ENCODE results near the gene PRSS3.
"Not testable (repeated sequence)": the region's sequence is repeated elsewhere in the genome, so short reads cannot be mapped to it uniquely, and the experiment has no call there.

Gene PRSS3

DNA sequence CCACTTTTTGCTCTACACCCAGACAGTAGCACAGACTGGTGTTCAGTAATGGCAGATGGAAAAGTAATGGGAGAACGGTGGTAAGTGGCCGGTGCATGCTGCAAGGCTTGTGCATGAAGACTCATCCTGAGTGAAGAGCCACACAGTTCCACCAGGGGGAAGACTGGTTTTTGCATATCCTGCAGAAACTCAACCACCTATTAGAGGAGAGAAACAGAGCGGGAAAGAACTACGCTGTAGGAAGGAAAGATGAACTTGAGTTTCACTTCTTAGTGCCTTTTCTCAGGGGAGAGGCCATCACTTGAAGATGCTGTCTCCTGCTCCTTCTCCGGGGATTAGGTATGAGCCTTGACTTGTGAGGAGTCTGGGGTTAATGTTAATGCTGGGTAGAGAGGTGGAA, 9.4 kb upstream of the PRSS3 start:
- in situ Hi-C loops (cut with MboI; ENCODE audit: low sequenced_read_pairs): no loop called here

DNA sequence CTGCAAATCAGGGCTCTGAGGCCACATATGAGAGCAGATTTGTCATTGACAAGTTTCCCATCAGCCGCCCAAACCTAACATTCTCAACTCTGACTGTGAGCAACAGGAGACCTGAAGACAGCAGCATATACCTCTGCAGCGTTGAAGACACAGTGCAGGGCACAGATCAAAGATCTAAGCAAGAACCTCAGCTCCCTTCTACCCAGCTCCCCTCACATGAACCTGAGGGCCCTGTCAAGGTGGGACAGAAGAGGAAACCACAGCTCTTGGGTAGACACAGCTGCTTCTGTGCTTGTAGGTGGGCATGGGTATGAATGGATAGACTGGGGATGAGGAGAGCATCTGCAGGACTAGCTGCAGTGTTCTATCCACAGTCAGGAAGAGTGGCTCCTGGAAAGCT, 8.7 kb upstream of the PRSS3 start:
- in situ Hi-C loops (cut with MboI; ENCODE audit: low sequenced_read_pairs): no loop called here

DNA sequence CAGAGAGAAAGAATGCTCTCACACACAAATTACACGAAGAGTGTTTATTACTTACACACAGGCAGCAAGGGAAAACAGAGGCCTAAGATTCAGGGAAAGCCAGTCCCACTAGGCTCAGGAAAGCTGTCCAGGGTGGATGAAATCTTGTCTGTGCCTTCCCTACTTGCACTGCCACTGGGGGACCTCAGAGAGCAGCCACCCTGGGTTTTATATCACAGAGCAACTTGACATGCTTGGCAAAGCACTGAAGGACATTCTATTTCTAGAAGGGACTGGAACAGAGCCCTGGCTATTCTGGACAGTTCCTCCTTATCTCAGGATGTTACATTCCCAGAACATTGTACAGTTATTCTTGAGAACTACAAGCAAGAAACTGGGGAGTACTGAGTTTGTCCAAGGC, 7.5 kb upstream of the PRSS3 start:
- in situ Hi-C loops (cut with MboI; ENCODE audit: low sequenced_read_pairs): no loop called here

DNA sequence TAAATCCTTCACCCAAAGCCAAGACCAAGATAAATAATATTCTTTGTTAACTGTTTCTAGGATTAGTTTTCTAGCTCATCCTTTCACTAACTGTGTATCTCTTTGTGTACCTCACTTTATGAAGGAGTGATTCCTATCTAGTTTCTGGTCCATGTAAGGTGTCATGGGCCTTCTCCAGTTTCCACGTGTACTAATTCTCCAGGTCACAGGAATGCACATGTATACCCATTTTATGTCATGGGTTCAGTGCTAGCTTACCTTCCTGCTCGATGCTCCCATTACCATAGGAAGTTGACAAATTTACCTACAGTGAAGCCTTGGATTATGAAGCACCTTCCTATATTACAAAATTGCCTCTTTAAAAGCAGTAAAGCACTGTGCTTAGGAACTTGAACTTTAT, 5.9 kb upstream of the PRSS3 start:
- in situ Hi-C loops (cut with MboI; ENCODE audit: low sequenced_read_pairs): not testable (repeated sequence)

DNA sequence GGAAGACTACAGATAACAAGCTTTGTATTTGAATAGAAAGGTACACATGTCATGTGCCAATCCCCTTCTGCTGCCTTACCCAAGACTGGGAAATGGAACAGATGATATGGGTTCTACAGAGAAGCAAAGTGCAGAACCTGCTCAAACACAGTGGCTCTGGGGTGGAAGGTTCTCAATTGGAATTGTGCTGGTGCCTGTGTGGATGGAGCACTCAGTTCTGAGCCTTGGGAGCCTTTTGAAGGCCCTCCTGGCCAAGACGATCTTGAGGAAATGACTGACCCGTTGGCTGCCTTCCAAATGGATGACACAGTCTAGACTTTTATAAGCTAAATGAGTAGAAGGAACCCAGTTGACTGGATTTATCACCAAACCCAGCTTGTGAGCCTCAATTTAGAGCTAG, 4.2 kb upstream of the PRSS3 start:
- in situ Hi-C loops (cut with MboI; ENCODE audit: low sequenced_read_pairs): no loop called here

DNA sequence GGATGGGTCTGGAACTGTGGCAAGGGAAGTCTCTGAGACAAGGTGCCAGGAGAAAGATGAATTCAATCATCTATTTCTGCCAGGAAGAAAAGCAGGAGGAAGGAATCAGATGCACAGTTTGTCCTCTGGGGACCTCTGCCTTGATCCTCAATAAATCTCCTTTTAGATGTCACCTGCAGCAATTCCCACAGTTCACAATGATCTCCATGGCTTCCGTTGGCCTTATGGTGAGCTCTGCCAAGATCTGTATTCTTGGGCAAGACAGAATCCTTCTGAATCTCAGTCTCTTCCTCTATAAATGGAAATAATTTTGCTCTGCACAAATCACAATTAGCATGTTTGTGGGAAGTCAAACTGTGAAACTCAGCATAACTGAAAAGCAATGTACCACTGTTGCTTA, 1.9 kb upstream of the PRSS3 start:
- in situ Hi-C loops (cut with MboI; ENCODE audit: low sequenced_read_pairs): not testable (repeated sequence)

DNA sequence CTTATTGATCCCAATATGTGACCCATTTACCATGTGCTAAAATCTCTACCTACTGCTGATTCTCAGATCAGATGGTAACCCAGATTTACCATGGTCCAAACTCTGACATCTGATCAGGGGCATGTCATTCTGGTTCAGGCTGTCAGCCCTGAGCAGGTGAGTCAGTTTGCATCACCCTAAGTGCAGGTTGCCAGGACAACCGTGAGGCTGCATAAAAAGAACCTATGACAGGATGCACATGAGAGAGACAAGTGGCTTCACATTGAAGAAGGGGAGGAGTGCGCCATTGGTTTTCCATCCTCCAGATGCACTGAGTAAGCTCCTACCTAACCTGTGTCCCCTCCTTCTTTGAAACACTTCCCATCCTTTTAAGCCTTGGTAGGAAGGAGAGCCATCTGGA, 801 bp upstream of the PRSS3 start:
- in situ Hi-C loops (cut with MboI; ENCODE audit: low sequenced_read_pairs): no loop called here

DNA sequence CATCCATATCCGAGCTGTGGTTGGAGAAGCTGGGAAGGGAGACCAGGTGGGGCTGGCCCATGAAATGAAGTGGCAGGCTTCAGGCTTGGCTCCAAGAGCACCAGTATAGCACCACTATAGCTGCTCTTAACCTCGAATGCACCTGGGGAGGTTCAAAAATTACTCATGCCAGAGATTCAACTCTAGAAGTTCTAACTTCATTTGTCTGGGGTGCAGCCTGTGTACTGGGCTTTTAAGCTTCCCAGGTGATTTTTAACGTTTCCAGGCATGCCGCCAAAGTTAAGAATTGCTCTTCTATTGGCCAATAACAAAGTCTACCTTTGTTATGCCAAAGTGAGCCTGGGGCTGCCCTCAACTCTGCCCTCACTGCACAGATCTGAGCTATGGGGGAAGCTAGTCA, 458 bp downstream of the PRSS3 start:
- in situ Hi-C loops (cut with MboI; ENCODE audit: low sequenced_read_pairs): no loop called here

DNA sequence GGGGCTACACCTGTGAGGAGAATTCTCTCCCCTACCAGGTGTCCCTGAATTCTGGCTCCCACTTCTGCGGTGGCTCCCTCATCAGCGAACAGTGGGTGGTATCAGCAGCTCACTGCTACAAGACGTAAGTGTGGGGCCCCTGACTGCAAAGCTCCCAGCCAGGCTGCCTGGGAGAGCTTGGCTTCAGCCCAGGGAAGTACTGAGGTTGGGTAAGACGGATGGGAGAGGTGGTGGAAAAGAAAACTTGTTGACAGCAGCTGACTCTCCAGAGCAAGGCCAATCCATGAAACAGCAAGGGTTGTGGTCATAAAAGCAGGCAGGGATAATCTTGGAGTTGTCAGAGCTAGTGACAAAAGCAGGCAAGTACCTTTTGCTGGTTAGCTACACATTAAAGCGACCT, 1.3 kb downstream of the PRSS3 start:
- in situ Hi-C loops (cut with MboI; ENCODE audit: low sequenced_read_pairs): not testable (repeated sequence)

DNA sequence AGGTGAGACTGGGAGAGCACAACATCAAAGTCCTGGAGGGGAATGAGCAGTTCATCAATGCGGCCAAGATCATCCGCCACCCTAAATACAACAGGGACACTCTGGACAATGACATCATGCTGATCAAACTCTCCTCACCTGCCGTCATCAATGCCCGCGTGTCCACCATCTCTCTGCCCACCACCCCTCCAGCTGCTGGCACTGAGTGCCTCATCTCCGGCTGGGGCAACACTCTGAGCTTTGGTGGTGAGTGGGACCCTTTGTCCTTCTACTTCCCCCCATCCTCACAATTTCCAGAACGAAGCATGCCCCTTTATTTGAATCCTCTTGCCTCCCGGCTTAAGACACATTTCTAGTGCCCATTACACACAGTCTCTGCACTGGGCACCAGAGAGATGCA, 2.5 kb downstream of the PRSS3 start:
- in situ Hi-C loops (cut with MboI; ENCODE audit: low sequenced_read_pairs): no loop called here

DNA sequence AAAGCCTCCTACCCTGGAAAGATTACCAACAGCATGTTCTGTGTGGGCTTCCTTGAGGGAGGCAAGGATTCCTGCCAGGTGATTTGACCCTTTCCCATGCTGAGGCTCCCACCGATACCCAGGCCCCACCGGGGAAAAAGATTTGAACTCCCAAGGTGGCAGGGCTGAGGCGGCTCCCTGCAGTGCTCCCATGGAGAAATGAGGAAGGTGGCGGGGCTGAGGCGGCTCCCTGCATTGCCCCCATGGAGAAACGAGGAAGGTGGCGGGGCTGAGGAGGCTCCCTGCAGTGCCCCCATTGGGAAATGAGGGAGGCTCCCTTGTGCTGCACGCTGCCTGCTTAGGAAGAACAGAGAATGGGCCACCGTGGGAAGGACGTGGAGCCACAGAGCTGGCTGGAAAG, 3.2 kb downstream of the PRSS3 start:
- in situ Hi-C loops (cut with MboI; ENCODE audit: low sequenced_read_pairs): no loop called here

DNA sequence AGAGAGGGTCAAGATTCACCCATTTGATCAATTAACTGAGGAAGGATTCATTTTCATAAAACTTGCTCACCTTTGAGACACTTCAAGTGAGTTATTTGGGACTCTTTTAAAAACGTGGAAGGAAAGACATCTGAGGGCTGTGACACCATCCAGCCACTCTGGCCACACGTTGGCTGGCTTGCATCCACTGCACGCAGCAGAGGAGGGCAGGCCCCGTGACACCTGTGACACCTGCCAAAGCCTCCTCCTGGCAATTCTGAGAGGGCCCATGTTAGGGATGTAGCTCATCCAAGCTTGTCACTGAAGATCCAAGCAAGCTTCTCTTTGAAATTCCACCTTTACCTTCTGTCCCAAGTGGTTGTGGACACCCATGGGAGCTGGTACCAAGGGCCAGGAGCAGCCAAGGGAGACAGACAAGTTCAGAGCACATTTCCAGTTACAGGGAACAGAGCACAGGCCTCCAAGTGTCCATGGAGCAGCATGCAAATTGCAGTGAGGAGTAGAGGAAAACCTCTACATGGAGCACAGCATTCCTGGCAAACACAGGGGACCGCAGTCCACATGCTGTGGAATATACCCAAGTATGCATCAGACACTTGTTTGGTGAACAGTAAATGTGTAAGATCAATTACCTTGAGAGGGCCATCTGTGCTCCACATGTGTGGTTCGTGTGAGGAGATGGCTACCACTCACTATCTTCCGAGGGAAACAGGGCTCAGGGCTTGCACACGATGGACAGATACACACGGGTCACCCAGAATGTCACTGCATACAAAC, 4.8 kb downstream of the PRSS3 start:
- in situ Hi-C loops (cut with MboI; ENCODE audit: low sequenced_read_pairs): no loop called here

DNA sequence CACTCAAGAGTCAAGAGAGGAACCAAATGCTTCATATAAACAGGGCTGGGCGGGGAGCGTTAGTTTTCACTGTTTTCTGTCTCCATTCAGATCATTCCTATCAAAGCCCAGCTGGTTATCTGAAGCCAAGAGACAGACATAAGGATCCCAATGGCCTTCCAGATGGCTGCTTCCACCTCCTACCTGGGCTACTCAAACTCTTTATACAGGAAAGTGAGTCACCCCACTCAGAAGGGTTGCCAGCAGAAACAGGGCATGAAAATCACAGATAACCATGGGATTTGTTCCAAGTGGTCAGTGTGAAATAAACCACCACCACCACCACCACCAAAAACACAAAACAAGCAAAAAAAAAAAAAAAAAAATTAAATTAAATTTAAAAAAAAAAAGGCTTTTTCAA, 5.5 kb downstream of the PRSS3 start:
- in situ Hi-C loops (cut with MboI; ENCODE audit: low sequenced_read_pairs): no loop called here

DNA sequence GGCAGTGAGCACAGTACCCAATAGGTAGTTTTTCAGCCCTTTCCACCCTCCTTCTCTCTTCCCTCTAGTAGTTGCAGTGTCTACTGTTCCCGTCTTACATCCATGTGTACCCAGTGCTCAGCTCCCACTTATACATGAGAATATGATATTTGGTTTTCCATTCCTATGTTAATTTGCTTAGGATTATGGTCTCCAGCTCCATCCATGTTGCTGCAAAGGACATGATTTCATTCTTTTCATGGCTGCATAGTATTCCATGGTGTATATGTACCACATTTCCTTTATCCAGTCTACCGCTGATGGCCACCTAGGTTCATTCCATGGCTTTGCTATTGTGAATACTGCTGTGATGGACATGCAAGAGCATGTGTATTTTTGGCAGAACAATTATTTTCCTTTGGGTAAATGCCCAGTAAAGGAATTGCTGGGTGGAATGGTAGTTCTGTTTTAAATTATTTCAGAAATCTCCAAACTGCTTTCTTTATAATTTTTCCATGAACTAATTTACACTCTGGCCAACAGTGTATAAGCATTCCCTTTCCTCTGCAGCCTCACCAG, 6.7 kb downstream of the PRSS3 start:
- in situ Hi-C loops (cut with MboI; ENCODE audit: low sequenced_read_pairs): not testable (repeated sequence)

DNA sequence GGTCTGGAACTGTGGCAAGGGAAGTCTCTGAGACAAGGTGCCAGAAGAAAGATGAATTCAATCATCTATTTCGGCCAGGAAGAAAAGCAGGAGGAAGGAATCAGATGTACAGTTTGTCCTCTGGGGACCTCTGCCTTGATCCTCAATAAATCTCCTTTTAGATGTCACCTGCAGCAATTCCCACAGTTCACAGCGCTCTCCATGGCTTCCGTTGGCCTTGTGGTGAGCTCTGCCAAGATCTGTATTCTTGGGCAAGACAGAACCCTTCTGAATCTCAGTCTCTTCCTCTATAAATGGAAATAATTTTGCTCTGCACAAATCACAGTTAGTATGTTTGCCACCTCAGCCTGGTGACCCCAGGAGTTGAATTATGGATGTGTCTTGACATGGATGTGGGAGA, 8.8 kb downstream of the PRSS3 start:
- in situ Hi-C loops (cut with MboI; ENCODE audit: low sequenced_read_pairs): not testable (repeated sequence)

DNA sequence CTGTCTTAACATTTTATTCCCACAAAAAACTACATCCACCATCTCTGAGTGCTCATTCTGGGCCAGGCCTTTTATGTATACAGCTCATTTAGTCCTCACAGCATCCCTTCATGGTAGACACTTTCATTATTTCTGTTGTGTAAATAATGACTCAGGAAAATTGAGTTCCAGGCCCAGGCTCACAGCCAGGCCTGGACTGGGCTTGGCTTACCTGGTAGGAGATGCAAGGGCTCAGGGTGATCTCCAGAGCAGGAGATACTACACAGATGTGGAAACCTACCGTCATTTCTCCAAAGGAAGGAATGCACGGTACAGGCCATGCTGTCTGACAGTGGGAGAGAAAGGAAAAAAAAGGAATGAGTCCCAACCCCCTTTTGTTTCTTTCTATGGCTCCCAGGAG, 11.8 kb downstream of the PRSS3 start:
- in situ Hi-C loops (cut with MboI; ENCODE audit: low sequenced_read_pairs): not testable (repeated sequence)

DNA sequence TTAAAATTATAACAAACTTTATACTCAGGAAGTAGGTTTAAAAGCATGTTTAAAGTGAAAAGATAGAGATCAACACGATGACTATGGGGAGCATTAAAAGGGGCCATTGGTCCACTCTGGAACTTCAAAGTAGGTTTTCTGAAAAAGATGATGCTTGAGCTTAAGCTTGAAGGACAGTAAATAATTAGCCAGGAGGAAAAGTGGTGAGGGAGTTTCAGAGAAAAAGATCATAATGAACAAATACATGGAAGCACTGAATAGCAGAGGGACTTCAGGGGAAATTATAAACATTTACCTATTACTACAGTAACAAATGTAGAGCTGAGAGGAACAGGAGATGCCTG, 13.6 kb downstream of the PRSS3 start:
- in situ Hi-C loops (cut with MboI; ENCODE audit: low sequenced_read_pairs): not testable (repeated sequence)

DNA sequence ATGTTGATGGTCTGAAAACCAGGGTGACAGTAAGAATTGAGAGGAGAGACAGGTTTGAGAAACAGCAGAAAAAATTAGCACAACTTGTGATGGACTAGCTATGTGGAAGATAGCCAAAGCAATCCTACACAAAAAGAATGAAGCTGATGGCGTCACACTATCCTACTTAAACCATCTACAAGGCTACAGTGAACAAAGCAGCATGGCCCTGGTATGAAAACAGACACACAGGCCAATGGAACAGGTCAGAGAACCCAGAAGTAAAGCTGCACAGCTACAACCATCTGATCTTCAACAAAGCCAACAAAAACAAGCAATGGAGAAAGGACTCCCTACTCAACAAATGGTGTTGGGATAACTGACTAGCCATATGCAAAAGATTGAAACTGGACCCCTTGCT, 14.1 kb downstream of the PRSS3 start:
- in situ Hi-C loops (cut with MboI; ENCODE audit: low sequenced_read_pairs): no loop called here

DNA sequence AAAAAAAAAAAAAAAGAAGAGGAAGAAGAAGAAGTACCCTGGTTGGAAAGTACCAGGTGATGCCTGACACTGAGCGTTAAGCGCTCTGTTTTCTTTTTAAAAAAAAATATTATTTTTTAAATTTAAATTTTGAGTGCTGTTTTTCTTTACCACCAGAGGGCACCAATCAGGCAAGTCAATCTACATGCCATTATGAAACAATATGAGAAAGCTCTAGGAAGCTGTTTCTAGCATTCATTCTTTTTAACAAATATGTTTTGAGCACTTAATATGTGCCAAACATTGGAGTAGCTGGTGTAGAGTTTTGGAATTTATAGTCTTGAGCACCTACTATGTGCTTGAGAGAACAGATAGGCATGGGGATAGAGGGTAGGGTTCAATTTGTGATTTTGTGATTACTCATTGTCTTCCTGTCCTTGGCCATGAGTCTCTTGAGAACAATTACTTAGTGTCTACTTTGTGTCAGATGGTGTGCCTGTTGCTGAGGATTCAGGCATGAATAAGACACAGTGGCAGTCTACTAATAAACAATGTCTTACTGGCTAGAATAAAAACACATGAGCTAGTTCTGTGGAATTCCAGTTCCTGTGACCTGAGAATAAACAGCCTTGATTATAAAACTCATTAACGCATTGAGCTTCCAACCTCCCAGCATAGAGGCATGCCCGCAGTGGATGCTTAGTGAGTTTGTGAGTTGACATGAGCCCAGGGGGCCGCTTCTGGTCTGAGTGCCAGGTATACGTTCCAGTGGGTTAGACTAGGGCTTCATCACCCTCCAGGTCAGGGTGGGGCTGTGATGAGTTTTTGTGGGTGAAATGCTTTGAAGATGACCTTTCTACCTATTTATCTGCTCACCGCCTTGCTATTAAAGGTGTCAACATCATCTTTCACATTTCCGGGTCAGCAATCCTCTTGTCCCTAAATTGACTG, 18.6 kb downstream of the PRSS3 start:
- in situ Hi-C loops (cut with MboI; ENCODE audit: low sequenced_read_pairs): no loop called here

DNA sequence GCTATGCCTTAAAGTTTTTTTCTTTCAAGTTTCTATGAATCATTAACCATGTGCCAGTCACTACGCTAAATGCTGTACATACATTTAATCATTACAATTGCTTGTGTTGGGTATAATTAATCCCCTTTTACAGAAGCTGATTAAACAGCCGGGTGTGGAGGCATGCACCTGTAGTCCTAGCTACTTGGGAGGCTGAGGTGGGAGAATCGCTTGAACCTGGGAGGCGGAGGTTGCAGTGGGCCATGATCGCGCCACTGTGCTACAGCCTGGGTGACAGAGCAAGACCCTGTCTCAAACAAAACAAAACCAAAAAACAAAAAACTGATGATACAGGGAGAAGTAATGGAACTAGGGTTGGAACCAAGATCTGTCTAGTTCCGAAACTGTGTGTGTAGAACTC, 20.4 kb downstream of the PRSS3 start:
- in situ Hi-C loops (cut with MboI; ENCODE audit: low sequenced_read_pairs): no loop called here

DNA sequence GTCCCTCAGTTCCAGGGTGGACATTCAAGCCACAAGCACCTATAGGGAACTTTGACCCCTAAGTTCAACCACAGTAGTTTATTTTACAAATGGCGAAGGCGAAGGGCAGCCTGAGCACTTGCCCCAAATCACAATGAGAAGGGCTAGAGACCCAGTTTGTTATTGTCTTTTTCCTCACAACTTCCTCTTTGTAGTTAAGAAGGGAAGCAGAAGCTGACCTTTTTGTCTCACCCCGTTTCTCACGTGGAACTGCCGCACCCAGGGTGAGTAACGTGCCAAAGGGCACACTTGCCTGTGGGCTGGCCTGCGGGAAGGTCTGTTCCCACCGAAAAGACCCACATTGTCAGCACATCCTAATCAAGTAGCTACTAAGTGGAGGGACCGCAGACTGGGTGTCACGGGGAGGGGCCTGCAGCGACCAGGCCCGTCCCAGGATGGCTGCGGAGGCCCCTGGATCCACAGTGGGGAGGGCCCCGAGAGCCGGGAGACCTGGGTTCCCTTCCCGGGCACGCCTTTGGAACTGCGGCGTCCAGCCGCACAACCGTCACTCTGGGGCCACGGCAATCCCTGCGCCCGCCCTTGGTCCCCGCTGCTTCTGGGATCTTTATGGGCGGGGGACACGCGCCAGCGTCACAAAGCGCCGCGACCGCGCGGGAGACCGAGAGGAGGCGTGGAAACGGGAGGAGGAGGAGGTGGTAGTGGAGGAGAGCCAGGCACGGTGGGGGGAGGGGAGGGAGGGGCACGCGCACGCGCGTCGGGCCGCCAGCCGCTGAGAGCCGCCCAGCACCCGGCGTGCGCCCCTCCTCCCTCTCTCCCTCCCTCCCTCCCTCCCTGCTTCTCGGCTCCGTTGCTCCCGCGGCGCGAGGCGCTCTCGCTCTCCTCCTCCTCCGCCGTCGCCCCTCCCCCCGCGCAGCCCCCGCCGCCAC, 21.2 kb downstream of the PRSS3 start, which contains the start of gene UBE2R2:
UBE2R2 (plus strand) TSS at position 834 of the 926 bp plus-strand sequence. CDS start 598 bp downstream, outside the sequence.
- in situ Hi-C loops (cut with MboI; ENCODE audit: low sequenced_read_pairs): no loop called here

Data from hTERT RPE-1 (cell line).